HepG2 (cell line): ENCODE measurements around the gene DYNC2H1. TPM values are rescaled to one million over a fixed set of nuclear protein-coding genes. Genes with fewer than 3 reads are reported as not detected.

Experiments
- ATAC-seq: fragments of 200-7000 bp; cut with Tn5 transposase; 3 replicates; pipeline ENCODE4 v1.9.1; 2020; ENCODE audit warnings: mild to moderate bottlenecking, moderate library complexity
- BruUV-seq: library from RNA; stranded (reverse); fragments of 400-500 nt; replicated peaks from 2 replicates; lab custom pipeline; 2021; lab: Mats Ljungman, UMichigan
- CTCF ChIA-PET: fragments of 300-600 bp; formaldehyde crosslinking; extraction: SDS; loops from one replicate; lab custom pipeline; 2021; ENCODE audit warnings: low total read pairs, inconsistent platforms, low intra/inter-chr PET ratio; lab: Yijun Ruan, JAX
- POLR2A ChIA-PET: fragments of 350-600 bp; sonication (Branson Sonifier 250); formaldehyde crosslinking; loops from one replicate; lab custom pipeline; 2020; ENCODE audit warnings: antibody characterized with exemption, inconsistent platforms; lab: Yijun Ruan, JAX
- DNase-seq: peaks from one replicate; pipeline ENCODE4 v3.0.0-alpha.2; 2015; ENCODE audit warnings: low spot score
- FAIRE-seq: peaks from 3 replicates; lab custom pipeline; 2011; peaks lifted over from hg19 to GRCh38; lab: Jason Lieb, UNC
- H2AFZ ChIP-seq: one replicate; pipeline ENCODE4 v1.6.1; 2011; ENCODE audit warnings: low read length, inconsistent platforms
- H3K27ac ChIP-seq: fragments of 300-600 bp; 3 replicates; pipeline ENCODE4 v1.8.0; 2011; ENCODE audit warnings: mixed run types, mild to moderate bottlenecking, mixed read lengths, low read length, inconsistent platforms; ENCODE audit not compliant: insufficient read depth; ENCODE audit errors: extremely low read length
- H3K27me3 ChIP-seq, 2 experiments: fragments of 200-600 bp in 1 of 2; 2 replicates in 1 of 2; 3 replicates in 1 of 2; pipeline versions ENCODE4 v1.6.0 to v1.8.0; 2011; ENCODE audit warnings: low read length in 2 of 2, mild to moderate bottlenecking in 2 of 2, moderate library complexity in 2 of 2, inconsistent platforms in 1 of 2; ENCODE audit not compliant: insufficient read depth in 2 of 2, control insufficient read depth in 1 of 2
- H3K36me3 ChIP-seq, 2 experiments: fragments of 200-600 bp in 1 of 2; replicated peaks in 1 of 2; 2 replicates in 1 of 2; 3 replicates in 1 of 2; pipeline versions ENCODE4 v1.5.1 to v1.8.0; 2011; ENCODE audit warnings: low read length in 2 of 2, inconsistent platforms in 1 of 2; ENCODE audit not compliant: insufficient read depth in 2 of 2, control insufficient read depth in 1 of 2
- H3K4me1 ChIP-seq: 2 replicates; pipeline ENCODE4 v1.5.1; 2012; ENCODE audit warnings: low read length, inconsistent platforms; ENCODE audit not compliant: insufficient read depth
- H3K4me2 ChIP-seq: 2 replicates; pipeline ENCODE4 v1.6.0; 2011; ENCODE audit warnings: low read depth, low read length, inconsistent platforms
- H3K4me3 ChIP-seq, 3 experiments: fragments of 200-600 bp in 1 of 3; sonication (generic), shearing (Covaris generic) in 1 of 3; replicated peaks in 1 of 3; 2 replicates each; pipeline ENCODE4 v1.5.1; 2011 to 2016; ENCODE audit warnings: low read length in 3 of 3, inconsistent platforms in 2 of 3, low read depth in 2 of 3, mild to moderate bottlenecking in 2 of 3, control low read depth in 1 of 3, mixed read lengths in 1 of 3; ENCODE audit not compliant: insufficient read depth in 1 of 3
- H3K79me2 ChIP-seq: one replicate; pipeline ENCODE4 v1.6.1; 2011; ENCODE audit warnings: low read length, inconsistent platforms; ENCODE audit not compliant: insufficient read depth
- H3K9ac ChIP-seq: 2 replicates; pipeline ENCODE4 v1.6.0; 2011; ENCODE audit warnings: mild to moderate bottlenecking, low read depth, low read length, inconsistent platforms; ENCODE audit not compliant: insufficient read depth
- H3K9me3 ChIP-seq: 2 replicates; pipeline ENCODE4 v1.5.1; 2012; ENCODE audit warnings: mild to moderate bottlenecking, low read length
- H4K20me1 ChIP-seq: 2 replicates; pipeline ENCODE4 v1.6.0; 2011; ENCODE audit warnings: inconsistent platforms, mild to moderate bottlenecking, low read length, moderate library complexity; ENCODE audit not compliant: insufficient read depth
- ETV5 ChIP-seq: IDR thresholded peaks from 2 replicates; pipeline ENCODE4 v1.6.1; 2018; ENCODE audit warnings: missing biosample characterization, missing genetic modification reagents, inconsistent platforms, borderline replicate concordance
- HMGXB4 ChIP-seq, 2 experiments: sonication (generic) in 1 of 2; formaldehyde crosslinking in 1 of 2; IDR thresholded peaks; 2 replicates each; pipeline versions ENCODE4 v1.4.0 to v1.6.1; 2018 to 2020; ENCODE audit warnings: missing genetic modification reagents in 2 of 2, borderline replicate concordance in 1 of 2, low read depth in 1 of 2, mild to moderate bottlenecking in 1 of 2, missing biosample characterization in 1 of 2
- IKZF4 ChIP-seq: sonication (generic); formaldehyde crosslinking; IDR thresholded peaks from 2 replicates; pipeline ENCODE4 v1.5.1; 2020; ENCODE audit warnings: borderline replicate concordance, mild to moderate bottlenecking, low read depth, missing genetic modification reagents; ENCODE audit errors: not compliant biosample characterization
- IRF2 ChIP-seq: IDR thresholded peaks from 2 replicates; pipeline ENCODE4 v1.6.1; 2018; ENCODE audit warnings: missing genetic modification reagents, missing compliant biosample characterization
- RXRA ChIP-seq: sonication (generic); formaldehyde crosslinking; IDR thresholded peaks from 2 replicates; pipeline ENCODE4 v1.5.1; 2020; ENCODE audit warnings: missing genetic modification reagents
- TGIF2 ChIP-seq: IDR thresholded peaks from 2 replicates; pipeline ENCODE4 v1.6.1; 2016; ENCODE audit warnings: control low read depth, missing compliant biosample characterization
- ZC3H13 ChIP-seq: sonication (generic); formaldehyde crosslinking; IDR thresholded peaks from 2 replicates; pipeline ENCODE4 v1.8.1; 2023; ENCODE audit warnings: mild to moderate bottlenecking, missing genetic modification reagents, moderate library complexity
- ZNF205 ChIP-seq: IDR thresholded peaks from 2 replicates; pipeline ENCODE4 v1.6.1; 2018; ENCODE audit warnings: missing biosample characterization, missing genetic modification reagents
- ZNF329 ChIP-seq: sonication (generic); formaldehyde crosslinking; IDR thresholded peaks from 2 replicates; pipeline ENCODE4 v1.9.0; 2021; ENCODE audit warnings: low read depth, mild to moderate bottlenecking, missing genetic modification reagents
- ZNF468 ChIP-seq: sonication (generic); formaldehyde crosslinking; IDR thresholded peaks from 2 replicates; pipeline ENCODE4 v1.8.0; 2022; ENCODE audit warnings: mild to moderate bottlenecking, moderate library complexity, missing genetic modification reagents
- ZNF567 ChIP-seq: sonication (generic); formaldehyde crosslinking; IDR thresholded peaks from 2 replicates; pipeline ENCODE4 v1.8.1; 2023; ENCODE audit warnings: mild to moderate bottlenecking, missing genetic modification reagents, borderline replicate concordance
- WGBS: methylation state at CpG from one replicate; pipeline ENCODE4 v1.1.6; 2017; ENCODE audit warnings: low lambda C conversion rate; 5-methylcytosine and 5-hydroxymethylcytosine counted together
- in situ Hi-C: cut with HindIII; loops from 2 replicates; pipeline ENCODE4 v1.10.0; 2017; ENCODE audit warnings: low pct_unique_long_range_greater_than_20kb; ENCODE audit not compliant: extremely low pct_ligation_motif_present
- intact Hi-C: fragments of 100-400 bp; cut with micrococcal nuclease; formaldehyde crosslinking; loops from one replicate; pipeline ENCODE4 v1.10.0; 2022; ENCODE audit not compliant: unreplicated experiment
- polyA plus RNA-seq, 8 experiments: library from polyadenylated mRNA; depleted of rRNA in 3 of 8; stranded (reverse) in 7 of 8; unstranded in 1 of 8; fragments of >200 nt; fragmentation: Illumina TruSeq in 4 of 8; extraction: Trizol in 4 of 8; gene quantifications; 2 replicates each; pipeline versions ENCODE4 v1.2.1 to v1.2.3, GENCODE V29; 2011 to 2016; ENCODE audit warnings: low read depth in 4 of 8, missing spikeins in 1 of 8, mixed read lengths in 1 of 8; ENCODE audit not compliant: insufficient read depth in 1 of 8
- total RNA-seq, 5 experiments: library from RNA; depleted of rRNA; stranded (reverse); fragments of >200 nt; fragmentation: Illumina TruSeq; extraction: Trizol; gene quantifications; 2 replicates each; pipeline ENCODE4 v1.2.3, GENCODE V29; 2016; ENCODE audit warnings: low read depth in 1 of 5

DYNC2H1 gene
- total and polyA plus RNA-seq, 2 of the 13 experiments (the other 11 are each of a cell fraction or from before 2014, with no cell fraction given), result 0.49 to 0.66 TPM

GRCh38 chr11:103069367-103069766, 39.9 kb upstream of the DYNC2H1 start:
- CTCF ChIA-PET, result no interaction called here
- no TSS peak for BruUV-seq
- ATAC-seq, result no peak

GRCh38 chr11:103070142-103070541, 39.1 kb upstream of the DYNC2H1 start:
- Histone ChIP-seq H3K9me3 (no peaks in the 10 kb centered on the region), H3K27me3 (no peaks in the 10 kb centered on the region), H3K79me2 (peaks cover 30% of the 10 kb centered on the region), H3K4me3 (no peak overlapping the region), H3K9ac (no peak overlapping the region), H2AFZ (no peak overlapping the region), H3K27ac (no peak overlapping the region), H4K20me1 (no peaks in the 10 kb centered on the region), H3K4me2 (no peak overlapping the region), H3K4me1 (peaks cover 10% of the 10 kb centered on the region), H3K36me3 (peaks cover 0 to 24% of the 10 kb centered on the region in 2 experiments; a peak in 3 of 5 replicates)
- intact Hi-C loops, result no loop called here
- ChIA-PET CTCF (no interaction called here), POLR2A (no interaction called here)
- FAIRE-seq (no peak), DNase-seq (no peak), ATAC-seq (no peak)
- BruUV-seq, result no TSS peak
- no peak for TF ChIP-seq IRF2 (CRISPR knock-in tag)
- TF ChIP-seq ZNF567 (CRISPR knock-in tag), result no peak
- TF ChIP-seq HMGXB4 (CRISPR knock-in tag; IDR thresholded peaks at IDR 0.05; ENCODE audit: borderline replicate concordance in 1 of 2, low read depth in 1 of 2), result no peak
- TF ChIP-seq TGIF2, result no peak
- TF ChIP-seq ETV5, result no peak
- in situ Hi-C loops, result no loop called here

More at GRCh38 chr11:103069367-103069766, 39.9 kb upstream of the DYNC2H1 start:
- H3K4me3 ChIP-seq, result no peak overlapping the region
- no peaks in the 10 kb centered on the region for H3K9me3 ChIP-seq
- H3K27me3 ChIP-seq, result no peaks in the 10 kb centered on the region
- WGBS, result 100% methylated on average over 2 of the region's 2 CpGs
- in situ Hi-C loops, result no loop called here
- no peak overlapping the region for H3K27ac ChIP-seq
- TF ChIP-seq RXRA (CRISPR knock-in tag), result no peak
- TF ChIP-seq IKZF4 (CRISPR knock-in tag), result no peak
- no peak for TF ChIP-seq ZNF329 (CRISPR knock-in tag)
- no peak for TF ChIP-seq ZNF468 (CRISPR knock-in tag)
- no peak for TF ChIP-seq ZC3H13 (CRISPR knock-in tag)
- no peak for TF ChIP-seq ZNF205
- no peak overlapping the region for H3K9ac ChIP-seq
- peaks cover 0 to 27% of the 10 kb centered on the region in 2 experiments; a peak in 3 of 5 replicates for H3K36me3 ChIP-seq
- intact Hi-C loops, result no loop called here
- DNase-seq, result no peak
- H2AFZ ChIP-seq, result no peak overlapping the region
- FAIRE-seq, result no peak
- H3K4me2 ChIP-seq, result no peak overlapping the region
- POLR2A ChIA-PET, result no interaction called here
- H3K4me1 ChIP-seq, result peaks cover 10% of the 10 kb centered on the region
- H4K20me1 ChIP-seq, result no peaks in the 10 kb centered on the region
- H3K79me2 ChIP-seq, result peaks cover 30% of the 10 kb centered on the region
